K562 (cell line): ENCODE data around the gene HMGN2. TPM values are rescaled to one million over a fixed set of nuclear protein-coding genes. Genes with fewer than 3 reads are reported as not detected.

ENCODE experiments used
- BCOR ChIP-seq: fragments of 450-650 bp; IDR thresholded peaks from 2 replicates; pipeline ENCODE4 v1.6.1; 2016
- CBFA2T2 ChIP-seq: fragments of 450-650 bp; conservative IDR thresholded peaks from 2 replicates; pipeline ENCODE4 v1.6.1; 2017; ENCODE audit warnings: mild to moderate bottlenecking
- FOXK1 ChIP-seq: sonication (generic); formaldehyde crosslinking; IDR thresholded peaks from 2 replicates; pipeline ENCODE4 v1.8.0; 2022; ENCODE audit warnings: missing genetic modification reagents, mild to moderate bottlenecking, borderline replicate concordance
- LCOR ChIP-seq: sonication (generic); formaldehyde crosslinking; IDR thresholded peaks from 2 replicates; pipeline ENCODE4 v1.8.0; 2022; ENCODE audit warnings: mild to moderate bottlenecking, missing genetic modification reagents
- MED1 ChIP-seq: sonication (generic); formaldehyde crosslinking; IDR thresholded peaks from 2 replicates; pipeline ENCODE4 v1.8.1; 2023; ENCODE audit warnings: missing genetic modification reagents, borderline replicate concordance
- NR1H2 ChIP-seq: sonication (generic); formaldehyde crosslinking; IDR thresholded peaks from 2 replicates; pipeline ENCODE4 v1.4.0; 2020; ENCODE audit warnings: mild to moderate bottlenecking, missing genetic modification reagents
- NUFIP1 ChIP-seq: fragments of 450-650 bp; IDR thresholded peaks from 2 replicates; pipeline ENCODE4 v1.6.1; 2018; ENCODE audit not compliant: partially characterized antibody
- PHB ChIP-seq: fragments of 250-450 bp; sonication (Bioruptor Pico); IDR thresholded peaks from 2 replicates; pipeline ENCODE4 v1.5.0; 2021
- POLR3A ChIP-seq: IDR thresholded peaks from 2 replicates; pipeline ENCODE4 v1.6.1; 2011; ENCODE audit warnings: borderline replicate concordance, mild to moderate bottlenecking, moderate library complexity; ENCODE audit not compliant: insufficient read length, insufficient read depth; ENCODE audit errors: extremely low read depth
- RB1 ChIP-seq: fragments of 450-650 bp; IDR thresholded peaks from 2 replicates; pipeline ENCODE4 v1.6.1; 2017; ENCODE audit warnings: low read depth, mild to moderate bottlenecking
- RBM15 ChIP-seq: fragments of 200-400 bp; formaldehyde crosslinking; IDR thresholded peaks from 2 replicates; pipeline ENCODE4 v1.6.1; 2018; ENCODE audit warnings: mild to moderate bottlenecking, low read length, moderate library complexity; ENCODE audit not compliant: insufficient read depth
- SIN3A ChIP-seq, 2 experiments: fragments of 150-350 bp in 1 of 2; IDR thresholded peaks; 2 replicates each; pipeline ENCODE4 v1.6.1; 2011 to 2016; ENCODE audit warnings: borderline replicate concordance in 2 of 2, low read depth in 2 of 2, low read length in 2 of 2, mild to moderate bottlenecking in 2 of 2, moderate library complexity in 2 of 2; ENCODE audit not compliant: control insufficient read depth in 1 of 2
- SMARCB1 ChIP-seq: IDR thresholded peaks from 2 replicates; pipeline ENCODE4 v1.6.1; 2011; ENCODE audit warnings: improper control_type of control experiment, low read depth; ENCODE audit not compliant: insufficient read length
- SMARCC2 ChIP-seq: fragments of 450-650 bp; IDR thresholded peaks from 2 replicates; pipeline ENCODE4 v1.6.1; 2017; ENCODE audit warnings: antibody characterized with exemption, moderate library complexity, mild to moderate bottlenecking, low read depth
- SMARCE1 ChIP-seq: fragments of 450-650 bp; IDR thresholded peaks from 2 replicates; pipeline ENCODE4 v1.7.1; 2016; ENCODE audit warnings: mild to moderate bottlenecking
- TBP ChIP-seq: optimal IDR thresholded peaks from 2 replicates; pipeline ENCODE3; 2011; ENCODE audit warnings: low read depth, low read length, improper control_type of control experiment
- TEAD4 ChIP-seq, 2 experiments: sonication (generic) in 1 of 2; formaldehyde crosslinking in 1 of 2; IDR thresholded peaks; 2 replicates each; pipeline versions ENCODE4 v1.6.1 to v1.8.0; 2012 to 2022; ENCODE audit warnings: borderline replicate concordance in 1 of 2, inconsistent platforms in 1 of 2, low read length in 1 of 2, mild to moderate bottlenecking in 1 of 2, missing genetic modification reagents in 1 of 2
- XRCC5 ChIP-seq: fragments of 200-400 bp; formaldehyde crosslinking; IDR thresholded peaks from 2 replicates; pipeline ENCODE4 v1.6.1; 2017; ENCODE audit warnings: low read depth, mild to moderate bottlenecking, low read length
- ZBTB9 ChIP-seq: fragments of 450-650 bp; formaldehyde crosslinking; IDR thresholded peaks from 2 replicates; pipeline ENCODE4 v1.4.0; 2020; ENCODE audit warnings: mild to moderate bottlenecking, moderate library complexity
- ZKSCAN3 ChIP-seq: fragments of 250-450 bp; sonication (Bioruptor Pico); IDR thresholded peaks from 2 replicates; pipeline ENCODE4 v1.4.0; 2020
- ZNF174 ChIP-seq: fragments of 250-450 bp; sonication (Bioruptor Pico); IDR thresholded peaks from 2 replicates; pipeline ENCODE4 v1.4.0; 2020; ENCODE audit warnings: mild to moderate bottlenecking
- ZNF41 ChIP-seq: fragments of 250-450 bp; sonication (Bioruptor Pico); conservative IDR thresholded peaks from 2 replicates; pipeline ENCODE4 v1.4.0; 2020; ENCODE audit warnings: mild to moderate bottlenecking
- ZNF57 ChIP-seq: fragments of 450-650 bp; formaldehyde crosslinking; IDR thresholded peaks from 2 replicates; pipeline ENCODE4 v1.4.0; 2020; ENCODE audit warnings: mild to moderate bottlenecking, moderate library complexity
- ZNF589 ChIP-seq: fragments of 200-800 bp; sonication (Bioruptor generic); IDR thresholded peaks from 2 replicates; pipeline ENCODE4 v1.6.1; 2016; ENCODE audit warnings: low read depth, missing genetic modification characterization, missing compliant biosample characterization
- ZNF76 ChIP-seq: fragments of 250-450 bp; sonication (Bioruptor Pico); IDR thresholded peaks from 2 replicates; pipeline ENCODE4 v1.4.0; 2020; ENCODE audit warnings: mild to moderate bottlenecking, moderate library complexity, borderline replicate concordance
- polyA plus RNA-seq, 8 experiments: library from polyadenylated mRNA; depleted of rRNA in 4 of 8; stranded (reverse) in 5 of 8; unstranded in 3 of 8; fragments of >200 nt; fragmentation: Nextera tagmentation in 2 of 8; fragmentation: Illumina TruSeq in 1 of 8; extraction: Ambion mirVana in 2 of 8; extraction: Trizol in 1 of 8; gene quantifications; 2 replicates each; pipeline versions ENCODE4 v1.2.1 to v1.2.3, GENCODE V29; 2011 to 2014; ENCODE audit warnings: inconsistent platforms in 1 of 8, missing spikeins in 1 of 8
- total RNA-seq, 7 experiments: library from RNA; depleted of rRNA in 6 of 7; stranded (reverse); fragments of >200 nt in 6 of 7; fragmentation: Illumina TruSeq in 2 of 7; extraction: Trizol in 2 of 7; gene quantifications; 2 replicates each; pipeline versions ENCODE4 v1.2.1 to v1.2.3, GENCODE V29; 2011 to 2021; ENCODE audit warnings: low replicate concordance in 1 of 7
- TF ChIP-seq, protein P1 (sequence below): fragments of 250-450 bp; sonication (Bioruptor Pico); IDR thresholded peaks from 2 replicates; pipeline ENCODE4 v1.8.0; 2022; ENCODE audit warnings: moderate library complexity, mild to moderate bottlenecking, inconsistent platforms
- TF ChIP-seq, protein P2 (sequence below): fragments of 250-450 bp; sonication (Bioruptor Pico); IDR thresholded peaks from 2 replicates; pipeline ENCODE4 v1.8.0; 2021; ENCODE audit warnings: mild to moderate bottlenecking, moderate library complexity

HMGN2 gene
- total and polyA plus RNA-seq, 9 of the 15 experiments (the other 6 are each of a cell fraction or from before 2014, with no cell fraction given) = 370 to 1,354 (median 965) TPM

DNA sequence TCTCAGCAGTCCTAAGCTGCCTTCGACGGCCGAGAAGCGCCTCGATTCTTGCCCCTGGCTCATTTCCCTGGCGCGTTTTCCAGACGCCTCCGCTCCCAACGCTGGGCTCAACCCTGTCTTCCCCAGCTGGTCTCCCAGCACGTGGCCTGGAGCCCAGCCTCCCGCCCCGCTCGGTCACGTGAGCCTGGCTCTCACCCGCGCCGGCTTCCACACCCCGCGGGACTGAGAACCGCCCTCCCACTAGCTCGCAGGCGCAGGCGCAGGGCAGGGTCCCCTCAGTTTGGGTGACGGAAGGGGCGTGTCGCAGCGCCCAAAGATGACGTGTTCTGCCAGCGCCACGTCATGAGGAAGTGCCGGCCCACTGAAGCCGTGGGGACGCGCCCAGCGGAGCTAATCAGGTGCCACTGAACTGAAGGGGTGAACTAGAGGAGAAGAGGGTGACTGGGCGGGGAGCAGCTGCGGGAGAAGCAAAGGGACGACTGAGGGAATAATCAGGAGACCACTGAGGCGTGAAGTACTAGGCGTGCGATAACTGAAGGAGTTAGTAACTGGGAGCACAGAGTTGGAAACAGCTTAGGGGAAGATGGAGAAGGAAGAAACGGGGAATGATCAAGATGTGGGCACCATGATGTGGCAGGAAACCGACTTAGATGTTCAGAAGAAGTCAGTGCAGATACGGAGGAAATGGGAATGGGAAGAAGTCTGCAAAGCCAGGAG, 40.1 kb upstream of the HMGN2 start, which contains the start of gene DHDDS (continued):
- TF ChIP-seq POLR3A (no peak), BCOR (peak; percentile 24), NR1H2 (CRISPR knock-in tag) (peak; percentile 82; the same call in 1 of the 2 replicates), PHB (no peak), TBP (peak; percentile 79), ZNF589 (peak; percentile 91), TEAD4 (IDR thresholded peaks at IDR 0.05; ENCODE audit: low read length) (peak; percentile 49), TEAD4 (CRISPR knock-in tag; IDR thresholded peaks at IDR 0.05; ENCODE audit: borderline replicate concordance) (no peak), RBM15 (no peak), XRCC5 (0 out of 2 replicates have a peak, but pooled peaks have one; percentile 44), NUFIP1 (no peak), ZBTB9 (CRISPR knock-in tag) (peak; percentile 94), SMARCC2 (no peak), ZKSCAN3 (CRISPR knock-in tag) (no peak), SMARCB1 (no peak), CBFA2T2 (peak; percentile 92), FOXK1 (CRISPR knock-in tag) (peak; percentile 91), ZNF76 (CRISPR knock-in tag) (no peak), ZNF174 (no peak), ZNF57 (CRISPR knock-in tag) (no peak), SMARCE1 (peak; percentile 72; the same call in 1 of the 2 replicates), RB1 (peak; percentile 98), LCOR (CRISPR knock-in tag) (peak; percentile 100), ZNF41 (no peak), MED1 (CRISPR knock-in tag) (no peak), SIN3A (IDR thresholded peaks at IDR 0.05; ENCODE audit: borderline replicate concordance in 2 of 2, control insufficient read depth in 1 of 2, low read depth in 2 of 2, low read length in 2 of 2) (peak; percentile 97 to 98)
- TF ChIP-seq, protein P1, sequence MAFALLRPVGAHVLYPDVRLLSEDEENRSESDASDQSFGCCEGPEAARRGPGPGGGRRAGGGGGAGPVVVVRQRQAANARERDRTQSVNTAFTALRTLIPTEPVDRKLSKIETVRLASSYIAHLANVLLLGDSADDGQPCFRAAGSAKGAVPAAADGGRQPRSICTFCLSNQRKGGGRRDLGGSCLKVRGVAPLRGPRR (CRISPR knock-in tag) = no peak
- TF ChIP-seq, protein P2, sequence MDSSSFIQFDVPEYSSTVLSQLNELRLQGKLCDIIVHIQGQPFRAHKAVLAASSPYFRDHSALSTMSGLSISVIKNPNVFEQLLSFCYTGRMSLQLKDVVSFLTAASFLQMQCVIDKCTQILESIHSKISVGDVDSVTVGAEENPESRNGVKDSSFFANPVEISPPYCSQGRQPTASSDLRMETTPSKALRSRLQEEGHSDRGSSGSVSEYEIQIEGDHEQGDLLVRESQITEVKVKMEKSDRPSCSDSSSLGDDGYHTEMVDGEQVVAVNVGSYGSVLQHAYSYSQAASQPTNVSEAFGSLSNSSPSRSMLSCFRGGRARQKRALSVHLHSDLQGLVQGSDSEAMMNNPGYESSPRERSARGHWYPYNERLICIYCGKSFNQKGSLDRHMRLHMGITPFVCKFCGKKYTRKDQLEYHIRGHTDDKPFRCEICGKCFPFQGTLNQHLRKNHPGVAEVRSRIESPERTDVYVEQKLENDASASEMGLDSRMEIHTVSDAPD (CRISPR knock-in tag) = no peak
